HepG2 (cell line): Measurements from ENCODE around the gene ABCA13.
"Not testable (repeated sequence)": the region's sequence is repeated elsewhere in the genome, so short reads cannot be mapped to it uniquely, and the experiment has no call there.

Experiments
- CBFB ChIP-seq: sonication (generic); formaldehyde crosslinking; IDR thresholded peaks from 2 replicates; pipeline ENCODE4 v1.4.0; 2020; ENCODE audit warnings: missing genetic modification reagents
- EZH2 ChIP-seq: conservative IDR thresholded peaks from 2 replicates; pipeline ENCODE4 v1.6.1; 2012; ENCODE audit warnings: mild to moderate bottlenecking, low read depth, low read length, moderate library complexity
- HDAC2 ChIP-seq: sonication (generic); formaldehyde crosslinking; IDR thresholded peaks from 2 replicates; pipeline ENCODE4 v1.4.0; 2020; ENCODE audit warnings: missing genetic modification reagents
- RBM39 ChIP-seq: fragments of 200-400 bp; formaldehyde crosslinking; IDR thresholded peaks from one replicate; pipeline ENCODE4 v1.6.1; 2018; ENCODE audit warnings: antibody characterized with exemption, mild to moderate bottlenecking, low read depth, low read length; ENCODE audit not compliant: poor library complexity, severe bottlenecking
- REL ChIP-seq: sonication (generic); formaldehyde crosslinking; conservative IDR thresholded peaks from 2 replicates; pipeline ENCODE4 v1.8.0; 2022; ENCODE audit warnings: mild to moderate bottlenecking, missing genetic modification reagents, moderate library complexity
- ZFX ChIP-seq: sonication (generic); formaldehyde crosslinking; IDR thresholded peaks from 2 replicates; pipeline ENCODE4 v1.4.0; 2020; ENCODE audit warnings: mild to moderate bottlenecking, low read depth, missing genetic modification reagents, moderate library complexity
- TF ChIP-seq, protein P1 (sequence below): sonication (generic); formaldehyde crosslinking; IDR thresholded peaks from 2 replicates; pipeline ENCODE4 v1.5.0; 2020; ENCODE audit warnings: mild to moderate bottlenecking, missing genetic modification reagents, moderate library complexity
- TF ChIP-seq, protein P2 (sequence below): sonication (generic); formaldehyde crosslinking; IDR thresholded peaks from 2 replicates; pipeline ENCODE4 v1.8.0; 2022; ENCODE audit warnings: mild to moderate bottlenecking, missing genetic modification reagents; ENCODE audit not compliant: insufficient replicate concordance

DNA sequence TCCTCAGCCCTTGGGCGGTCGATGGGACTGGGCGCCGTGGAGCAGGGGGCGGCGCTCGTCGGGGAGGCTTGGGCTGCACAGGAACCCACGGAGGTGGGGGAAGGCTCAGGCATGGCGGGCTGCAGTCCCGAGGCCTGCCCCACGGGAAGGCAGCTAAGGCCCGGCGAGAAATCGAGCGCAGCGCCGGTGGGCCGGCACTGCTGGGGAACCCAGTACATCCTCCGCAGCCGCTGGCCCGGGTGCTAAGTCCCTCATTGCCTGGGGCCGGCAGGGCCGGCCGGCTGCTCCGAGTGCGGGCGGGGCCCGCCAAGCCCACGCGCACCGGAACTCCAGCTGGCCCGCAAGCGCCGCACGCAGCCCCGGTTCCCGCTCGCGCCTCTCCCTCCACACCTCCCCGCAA lies 31.7 kb downstream of the ABCA13 start:
- not testable (repeated sequence) for TF ChIP-seq RBM39; REL (CRISPR knock-in tag); CBFB (CRISPR knock-in tag); EZH2; ZFX (CRISPR knock-in tag); HDAC2 (CRISPR knock-in tag)
- TF ChIP-seq, protein P1, sequence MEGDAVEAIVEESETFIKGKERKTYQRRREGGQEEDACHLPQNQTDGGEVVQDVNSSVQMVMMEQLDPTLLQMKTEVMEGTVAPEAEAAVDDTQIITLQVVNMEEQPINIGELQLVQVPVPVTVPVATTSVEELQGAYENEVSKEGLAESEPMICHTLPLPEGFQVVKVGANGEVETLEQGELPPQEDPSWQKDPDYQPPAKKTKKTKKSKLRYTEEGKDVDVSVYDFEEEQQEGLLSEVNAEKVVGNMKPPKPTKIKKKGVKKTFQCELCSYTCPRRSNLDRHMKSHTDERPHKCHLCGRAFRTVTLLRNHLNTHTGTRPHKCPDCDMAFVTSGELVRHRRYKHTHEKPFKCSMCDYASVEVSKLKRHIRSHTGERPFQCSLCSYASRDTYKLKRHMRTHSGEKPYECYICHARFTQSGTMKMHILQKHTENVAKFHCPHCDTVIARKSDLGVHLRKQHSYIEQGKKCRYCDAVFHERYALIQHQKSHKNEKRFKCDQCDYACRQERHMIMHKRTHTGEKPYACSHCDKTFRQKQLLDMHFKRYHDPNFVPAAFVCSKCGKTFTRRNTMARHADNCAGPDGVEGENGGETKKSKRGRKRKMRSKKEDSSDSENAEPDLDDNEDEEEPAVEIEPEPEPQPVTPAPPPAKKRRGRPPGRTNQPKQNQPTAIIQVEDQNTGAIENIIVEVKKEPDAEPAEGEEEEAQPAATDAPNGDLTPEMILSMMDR (CRISPR knock-in tag) = not testable (repeated sequence)
- TF ChIP-seq, protein P2, sequence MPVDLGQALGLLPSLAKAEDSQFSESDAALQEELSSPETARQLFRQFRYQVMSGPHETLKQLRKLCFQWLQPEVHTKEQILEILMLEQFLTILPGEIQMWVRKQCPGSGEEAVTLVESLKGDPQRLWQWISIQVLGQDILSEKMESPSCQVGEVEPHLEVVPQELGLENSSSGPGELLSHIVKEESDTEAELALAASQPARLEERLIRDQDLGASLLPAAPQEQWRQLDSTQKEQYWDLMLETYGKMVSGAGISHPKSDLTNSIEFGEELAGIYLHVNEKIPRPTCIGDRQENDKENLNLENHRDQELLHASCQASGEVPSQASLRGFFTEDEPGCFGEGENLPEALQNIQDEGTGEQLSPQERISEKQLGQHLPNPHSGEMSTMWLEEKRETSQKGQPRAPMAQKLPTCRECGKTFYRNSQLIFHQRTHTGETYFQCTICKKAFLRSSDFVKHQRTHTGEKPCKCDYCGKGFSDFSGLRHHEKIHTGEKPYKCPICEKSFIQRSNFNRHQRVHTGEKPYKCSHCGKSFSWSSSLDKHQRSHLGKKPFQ (CRISPR knock-in tag) = not testable (repeated sequence)
